H1 (cell line): ENCODE measurements around the gene ADARB2.

Experiments used
- CTCF ChIP-seq, 3 experiments: IDR thresholded peaks; 1 replicate in 2 of 3; 2 replicates in 1 of 3; pipeline versions ENCODE4 v1.5.1 to v1.6.1; 2011; ENCODE audit warnings: low read length in 3 of 3, mild to moderate bottlenecking in 3 of 3, inconsistent platforms in 2 of 3, low read depth in 1 of 3, moderate library complexity in 1 of 3; ENCODE audit not compliant: insufficient read depth in 1 of 3; ENCODE audit errors: control extremely low read depth in 1 of 3
- EGR1 ChIP-seq: IDR thresholded peaks from 2 replicates; pipeline ENCODE4 v1.6.1; 2011; ENCODE audit warnings: low read depth, low read length, borderline replicate concordance
- GABPA ChIP-seq: IDR thresholded peaks from 2 replicates; pipeline ENCODE4 v1.6.1; 2011; ENCODE audit warnings: mild to moderate bottlenecking, low read length, moderate library complexity, borderline replicate concordance; ENCODE audit not compliant: insufficient read depth
- PHF8 ChIP-seq: fragments of 200-600 bp; sonication (generic); conservative IDR thresholded peaks from 2 replicates; pipeline ENCODE4 v1.7.1; 2012; ENCODE audit warnings: low read depth, mild to moderate bottlenecking, inconsistent platforms, low read length, moderate library complexity
- POLR2A ChIP-seq, 2 experiments: IDR thresholded peaks; 1 replicate in 1 of 2; 2 replicates in 1 of 2; pipeline ENCODE4 v1.6.1; 2011; ENCODE audit warnings: low read depth in 2 of 2, low read length in 2 of 2, mild to moderate bottlenecking in 2 of 2; ENCODE audit errors: control extremely low read depth in 1 of 2
- POLR2AphosphoS5 ChIP-seq: IDR thresholded peaks from 2 replicates; pipeline ENCODE4 v1.6.1; 2011; ENCODE audit warnings: low read depth, low read length
- SP1 ChIP-seq: IDR thresholded peaks from 2 replicates; pipeline ENCODE4 v1.6.1; 2011; ENCODE audit warnings: low read depth, low read length
- TAF7 ChIP-seq: optimal IDR thresholded peaks from 2 replicates; pipeline ENCODE3; 2011; ENCODE audit warnings: low read depth, mild to moderate bottlenecking, inconsistent platforms, low read length, moderate library complexity, borderline replicate concordance
- TEAD4 ChIP-seq: IDR thresholded peaks from 2 replicates; pipeline ENCODE4 v1.6.1; 2012; ENCODE audit warnings: low read depth, low read length, inconsistent platforms, mixed read lengths
- ZNF274 ChIP-seq: IDR thresholded peaks from 2 replicates; pipeline ENCODE4 v1.7.0; 2012; ENCODE audit warnings: low read length, borderline replicate concordance; ENCODE audit errors: extremely low read depth

- no peak for TF ChIP-seq GABPA
- no peak for TF ChIP-seq TEAD4
- TF ChIP-seq CTCF (IDR thresholded peaks at IDR 0.05; ENCODE audit: control extremely low read depth in 1 of 3, insufficient read depth in 1 of 3, low read depth in 1 of 3, low read length in 3 of 3) = no peak
- TF ChIP-seq EGR1 = no peak
- no peak for TF ChIP-seq POLR2A (IDR thresholded peaks at IDR 0.05; ENCODE audit: control extremely low read depth in 1 of 2, low read depth in 2 of 2, low read length in 2 of 2)
- no peak for TF ChIP-seq ZNF274
- TF ChIP-seq SP1 = no peak
- TF ChIP-seq PHF8 = no peak
- TF ChIP-seq POLR2AphosphoS5 = no peak
- TF ChIP-seq TAF7 = no peak
These were observed 580.8 kb downstream of the ADARB2 start for GRCh38 chr10:1156616-1156886.
